GM12872 (cell line): ENCODE results near the gene MARCO.

Experiments
- TF ChIP-seq, protein P1 (sequence below): IDR thresholded peaks from 3 replicates; pipeline ENCODE4 v1.5.1; 2011; ENCODE audit warnings: low read depth, mild to moderate bottlenecking, low read length, moderate library complexity; ENCODE audit not compliant: insufficient read depth

Gene MARCO

DNA sequence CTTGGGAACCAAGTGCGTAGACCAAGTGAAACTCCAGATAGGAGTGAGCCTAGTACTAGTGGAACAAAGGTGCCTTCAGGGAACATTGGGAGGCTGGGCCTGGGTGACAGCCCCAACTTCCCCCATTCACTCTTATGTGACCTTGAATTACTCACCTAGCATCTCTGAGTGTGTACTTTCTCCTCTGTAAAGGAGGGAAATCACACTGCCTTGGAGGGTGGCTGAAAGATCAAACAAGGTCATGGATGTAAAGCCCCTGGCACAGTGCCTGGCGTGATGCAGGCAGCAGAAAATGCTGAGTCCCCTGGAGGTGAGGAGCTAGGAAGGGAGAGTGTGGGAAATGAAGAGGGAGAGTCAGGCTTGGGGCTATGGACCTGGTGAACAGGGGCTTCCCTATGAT is 45.9 kb downstream of the MARCO start:
- TF ChIP-seq, protein P1, sequence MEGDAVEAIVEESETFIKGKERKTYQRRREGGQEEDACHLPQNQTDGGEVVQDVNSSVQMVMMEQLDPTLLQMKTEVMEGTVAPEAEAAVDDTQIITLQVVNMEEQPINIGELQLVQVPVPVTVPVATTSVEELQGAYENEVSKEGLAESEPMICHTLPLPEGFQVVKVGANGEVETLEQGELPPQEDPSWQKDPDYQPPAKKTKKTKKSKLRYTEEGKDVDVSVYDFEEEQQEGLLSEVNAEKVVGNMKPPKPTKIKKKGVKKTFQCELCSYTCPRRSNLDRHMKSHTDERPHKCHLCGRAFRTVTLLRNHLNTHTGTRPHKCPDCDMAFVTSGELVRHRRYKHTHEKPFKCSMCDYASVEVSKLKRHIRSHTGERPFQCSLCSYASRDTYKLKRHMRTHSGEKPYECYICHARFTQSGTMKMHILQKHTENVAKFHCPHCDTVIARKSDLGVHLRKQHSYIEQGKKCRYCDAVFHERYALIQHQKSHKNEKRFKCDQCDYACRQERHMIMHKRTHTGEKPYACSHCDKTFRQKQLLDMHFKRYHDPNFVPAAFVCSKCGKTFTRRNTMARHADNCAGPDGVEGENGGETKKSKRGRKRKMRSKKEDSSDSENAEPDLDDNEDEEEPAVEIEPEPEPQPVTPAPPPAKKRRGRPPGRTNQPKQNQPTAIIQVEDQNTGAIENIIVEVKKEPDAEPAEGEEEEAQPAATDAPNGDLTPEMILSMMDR = no peak

DNA sequence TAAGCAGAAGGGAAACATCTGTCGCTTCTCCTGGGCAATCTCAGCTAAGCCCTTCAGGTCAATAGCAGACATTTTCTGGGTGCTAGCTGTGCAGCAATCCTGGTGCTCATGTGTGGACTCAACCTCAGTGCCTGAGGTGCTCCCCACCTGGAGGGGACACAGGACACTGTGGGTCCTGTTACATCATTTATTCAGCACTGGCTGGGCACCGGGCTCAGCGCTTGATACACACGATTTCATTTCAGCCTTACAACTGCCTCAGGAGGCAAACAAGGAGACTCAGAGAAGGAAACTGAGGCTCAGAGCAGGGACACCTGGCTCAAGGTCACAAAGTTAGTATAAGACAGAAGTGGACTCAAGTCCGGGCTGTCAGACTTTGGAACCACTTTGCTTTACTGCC is 46.7 kb downstream of the MARCO start:
- TF ChIP-seq, protein P1 = no peak

DNA sequence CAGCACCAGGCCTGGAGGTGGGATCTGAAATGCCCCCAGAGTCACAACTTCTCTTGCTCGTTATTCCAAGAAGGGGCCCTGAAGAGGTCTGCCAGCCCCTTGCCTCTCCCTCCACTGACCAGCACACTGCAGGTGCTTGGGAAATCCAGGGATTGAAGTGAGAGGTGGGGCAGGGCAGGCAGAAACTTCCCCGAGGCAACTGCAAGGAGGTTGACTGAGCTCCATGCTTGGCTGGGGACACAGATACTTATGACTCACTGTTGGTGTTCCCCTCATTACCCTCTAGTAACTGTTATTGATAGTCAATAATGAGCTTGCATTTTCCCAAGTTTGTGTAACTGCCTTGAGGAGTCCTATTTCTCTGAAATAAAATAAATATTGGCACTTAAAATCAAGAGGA is 47.5 kb downstream of the MARCO start:
- TF ChIP-seq, protein P1 = no peak

DNA sequence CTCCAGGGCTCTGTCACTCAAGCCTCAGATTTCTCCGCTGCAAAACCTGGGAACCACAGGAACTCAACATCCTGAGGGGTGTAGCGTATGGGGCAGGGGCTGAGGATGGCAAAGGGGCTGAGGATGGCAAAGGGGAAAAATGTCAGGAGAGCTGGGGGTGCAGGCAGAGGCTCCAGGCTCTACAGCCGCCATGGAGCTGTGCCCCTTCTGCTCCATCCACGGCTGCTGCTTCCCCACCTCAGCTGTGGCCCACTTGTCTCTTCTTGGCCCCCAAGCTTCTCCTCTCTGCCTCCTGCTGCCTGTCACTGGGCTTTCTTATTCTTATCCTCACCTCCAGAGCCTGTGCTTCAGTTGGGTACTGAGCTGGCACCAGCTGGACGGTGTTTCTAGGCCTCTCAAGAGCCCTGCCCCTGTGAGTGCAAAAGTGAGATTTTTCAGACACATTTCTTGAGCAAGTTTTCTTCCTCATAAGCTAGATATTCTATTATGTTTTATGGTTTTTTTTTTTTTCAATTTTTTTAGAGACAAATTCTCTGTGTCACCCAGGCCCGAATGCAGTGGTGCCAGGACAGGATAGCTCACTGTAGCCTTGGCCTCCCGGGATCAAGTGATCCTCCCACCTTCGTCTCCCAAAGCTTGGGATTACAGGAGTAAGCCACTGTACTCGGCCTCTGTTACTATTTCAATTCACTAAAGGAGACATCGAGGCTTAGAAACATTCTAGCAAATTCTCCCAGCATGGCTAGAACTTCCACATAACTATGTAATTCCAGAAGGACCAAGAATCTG is 49.0 kb downstream of the MARCO start:
- TF ChIP-seq, protein P1 = no peak

DNA sequence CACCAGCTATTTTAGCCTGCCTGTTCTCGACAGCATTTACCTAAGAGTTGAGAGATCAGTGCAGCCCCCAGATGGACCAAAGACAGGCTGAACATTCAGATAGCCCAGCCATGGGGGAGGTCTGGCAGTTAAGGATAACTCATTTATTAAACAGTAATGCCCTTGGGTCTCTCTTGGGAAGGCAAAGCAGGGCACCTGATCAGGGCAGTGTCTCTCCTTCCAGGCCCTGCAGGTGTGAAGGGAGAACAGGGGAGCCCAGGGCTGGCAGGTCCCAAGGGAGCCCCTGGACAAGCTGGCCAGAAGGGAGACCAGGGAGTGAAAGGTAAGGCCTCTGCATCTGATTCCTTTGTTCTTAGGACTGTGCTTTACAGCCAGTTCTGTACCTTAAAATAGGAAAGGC is 49.6 kb downstream of the MARCO start:
- TF ChIP-seq, protein P1 = no peak

DNA sequence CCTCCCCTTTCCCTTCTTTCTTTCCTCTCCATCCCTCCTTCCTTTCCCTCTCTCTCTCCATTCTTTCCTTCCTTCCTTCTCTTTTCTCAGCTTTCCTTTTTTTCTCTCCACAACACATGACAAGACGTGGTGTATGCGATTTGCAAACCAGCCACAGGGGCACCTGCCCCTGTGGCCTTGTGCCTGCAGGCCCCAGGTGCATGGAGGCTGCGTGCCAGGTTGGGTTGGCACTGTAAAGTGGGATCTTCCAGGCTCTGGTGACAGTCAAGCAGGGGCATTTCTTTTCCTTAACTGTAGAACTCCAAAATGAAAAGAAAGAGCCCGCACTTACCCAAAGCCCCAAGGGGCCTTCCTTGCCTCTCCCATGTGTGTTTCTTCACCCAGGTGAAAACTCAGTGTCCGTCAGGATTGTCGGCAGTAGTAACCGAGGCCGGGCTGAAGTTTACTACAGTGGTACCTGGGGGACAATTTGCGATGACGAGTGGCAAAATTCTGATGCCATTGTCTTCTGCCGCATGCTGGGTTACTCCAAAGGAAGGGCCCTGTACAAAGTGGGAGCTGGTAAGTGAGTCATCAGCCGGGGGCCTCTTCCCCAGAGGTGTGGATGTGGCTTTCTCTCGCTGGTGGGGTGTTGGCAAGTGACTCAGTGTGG is 50.9 kb downstream of the MARCO start:
- TF ChIP-seq, protein P1 = no peak

DNA sequence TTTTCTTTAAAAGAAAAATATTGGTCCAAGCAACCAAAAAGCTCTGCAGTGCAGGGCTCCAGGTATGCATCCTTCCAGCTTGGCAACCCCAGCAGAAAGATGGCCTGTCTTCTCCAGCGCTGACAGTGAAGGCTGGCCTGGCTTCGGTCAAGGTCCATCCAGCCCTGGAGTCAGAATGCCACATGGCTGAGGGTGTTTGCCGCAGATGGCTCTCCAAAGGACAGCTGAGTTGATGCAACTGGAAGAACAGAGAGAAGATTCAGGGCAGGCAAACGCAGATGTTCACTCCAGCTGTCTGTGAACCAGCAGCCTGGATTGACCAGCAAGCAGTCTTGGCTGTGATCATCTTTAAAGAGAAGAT is 51.4 kb downstream of the MARCO start:
- TF ChIP-seq, protein P1 = no peak
